Measurements from ENCODE around the gene MYO16.

The MYO16 gene

GRCh38 chr13:108752276-108752675 is 122.9 kb downstream of the MYO16 start:
- H4K20me1 ChIP-seq (ENCODE audit: insufficient read depth, low read length, poor library complexity, severe bottlenecking) = no peaks in the 10 kb centered on the region
- no peak overlapping the region for H3K4me3 ChIP-seq (ENCODE audit: low read length, poor library complexity, severe bottlenecking)
- no peaks in the 10 kb centered on the region for H3K9me3 ChIP-seq (ENCODE audit: insufficient read depth, low read depth, low read length)
- H3K27me3 ChIP-seq (ENCODE audit: insufficient read depth, low read length, poor library complexity, severe bottlenecking) = no peaks in the 10 kb centered on the region
- no peak overlapping the region for H2AFZ ChIP-seq (ENCODE audit: low read length)
- H3K4me1 ChIP-seq (ENCODE audit: insufficient read depth, low read length, poor library complexity, severe bottlenecking) = no peaks in the 10 kb centered on the region
- no peaks in the 10 kb centered on the region for H3F3A ChIP-seq (ENCODE audit: low read depth)
- TF ChIP-seq CTCF (conservative IDR thresholded peaks at IDR 0.05; ENCODE audit: low read length) = no peak
- TF ChIP-seq EZH2phosphoT487 (IDR thresholded peaks at IDR 0.05; ENCODE audit: borderline replicate concordance) = no peak
- H3K79me2 ChIP-seq (ENCODE audit: insufficient read depth, low read length) = no peaks in the 10 kb centered on the region
- H3K9ac ChIP-seq (ENCODE audit: low read depth, low read length, poor library complexity, severe bottlenecking) = no peak overlapping the region
- H3K4me2 ChIP-seq (ENCODE audit: low read depth, low read length, poor library complexity, severe bottlenecking) = no peak overlapping the region
- no peaks in the 10 kb centered on the region for H3K9me2 ChIP-seq (replicated peaks; ENCODE audit: low read depth, low read length)
- H3K36me3 ChIP-seq (ENCODE audit: insufficient read depth, low read length) = no peaks in the 10 kb centered on the region

- Histone ChIP-seq H3K9me3 (ENCODE audit: insufficient read depth, low read depth, low read length) (no peaks in the 10 kb centered on the region), H3K36me3 (ENCODE audit: insufficient read depth, low read length) (no peaks in the 10 kb centered on the region), H2AFZ (ENCODE audit: low read length) (no peak overlapping the region), H3K79me2 (ENCODE audit: insufficient read depth, low read length) (no peaks in the 10 kb centered on the region), H4K20me1 (ENCODE audit: insufficient read depth, low read length, poor library complexity, severe bottlenecking) (no peaks in the 10 kb centered on the region), H3K9ac (ENCODE audit: low read depth, low read length, poor library complexity, severe bottlenecking) (no peak overlapping the region), H3K4me1 (ENCODE audit: insufficient read depth, low read length, poor library complexity, severe bottlenecking) (no peaks in the 10 kb centered on the region), H3K4me2 (ENCODE audit: low read depth, low read length, poor library complexity, severe bottlenecking) (no peak overlapping the region), H3K9me2 (replicated peaks; ENCODE audit: low read depth, low read length) (no peaks in the 10 kb centered on the region), H3K27me3 (ENCODE audit: insufficient read depth, low read length, poor library complexity, severe bottlenecking) (no peaks in the 10 kb centered on the region), H3K4me3 (ENCODE audit: low read length, poor library complexity, severe bottlenecking) (no peak overlapping the region), H3F3A (ENCODE audit: low read depth) (no peaks in the 10 kb centered on the region)
- TF ChIP-seq CTCF (conservative IDR thresholded peaks at IDR 0.05; ENCODE audit: low read length) (no peak), EZH2phosphoT487 (IDR thresholded peaks at IDR 0.05; ENCODE audit: borderline replicate concordance) (no peak)
Measured at GRCh38 chr13:108755083-108755482, 125.7 kb downstream of the MYO16 start.

- H3K4me2 ChIP-seq (ENCODE audit: low read depth, low read length, poor library complexity, severe bottlenecking) = no peak overlapping the region
- H3K36me3 ChIP-seq (ENCODE audit: insufficient read depth, low read length) = no peaks in the 10 kb centered on the region
- no peaks in the 10 kb centered on the region for H4K20me1 ChIP-seq (ENCODE audit: insufficient read depth, low read length, poor library complexity, severe bottlenecking)
- no peak overlapping the region for H3K9ac ChIP-seq (ENCODE audit: low read depth, low read length, poor library complexity, severe bottlenecking)
- H3F3A ChIP-seq (ENCODE audit: low read depth) = no peaks in the 10 kb centered on the region
- TF ChIP-seq EZH2phosphoT487 (IDR thresholded peaks at IDR 0.05; ENCODE audit: borderline replicate concordance) (no peak), CTCF (conservative IDR thresholded peaks at IDR 0.05; ENCODE audit: low read length) (no peak)
- no peaks in the 10 kb centered on the region for H3K9me3 ChIP-seq (ENCODE audit: insufficient read depth, low read depth, low read length)
- H3K4me1 ChIP-seq (ENCODE audit: insufficient read depth, low read length, poor library complexity, severe bottlenecking) = no peaks in the 10 kb centered on the region
- no peak overlapping the region for H2AFZ ChIP-seq (ENCODE audit: low read length)
- no peaks in the 10 kb centered on the region for H3K27me3 ChIP-seq (ENCODE audit: insufficient read depth, low read length, poor library complexity, severe bottlenecking)
- H3K9me2 ChIP-seq (replicated peaks; ENCODE audit: low read depth, low read length) = no peaks in the 10 kb centered on the region
- no peak overlapping the region for H3K4me3 ChIP-seq (ENCODE audit: low read length, poor library complexity, severe bottlenecking)
- no peaks in the 10 kb centered on the region for H3K79me2 ChIP-seq (ENCODE audit: insufficient read depth, low read length)
Measured at GRCh38 chr13:108760129-108760528, 130.7 kb downstream of the MYO16 start.
